WTC11 (cell line): ENCODE measurements around the gene PTN. TPM values are rescaled to one million over a fixed set of nuclear protein-coding genes. Genes with fewer than 3 reads are reported as not detected.

Source experiments
- ATAC-seq: fragments of 200-7000 bp; cut with Tn5 transposase; 2 replicates; pipeline ENCODE4 v1.10.0; 2021; ENCODE audit warnings: mild to moderate bottlenecking, moderate library complexity
- CTCF ChIA-PET: fragments of 300-600 bp; sonication (Branson Sonifier 250); formaldehyde crosslinking; loops from one replicate; lab custom pipeline; 2021; ENCODE audit warnings: antibody characterized with exemption; lab: Charles Lee
- POLR2A ChIA-PET: fragments of 350-600 bp; sonication (Branson Sonifier 250); formaldehyde crosslinking; loops from one replicate; lab custom pipeline; 2021; ENCODE audit warnings: antibody characterized with exemption; lab: Charles Lee
- DNase-seq: peaks from one replicate; pipeline ENCODE4 v3.0.0; 2021; ENCODE audit warnings: low spot score
- H3K27ac Mint-ChIP-seq: 2 replicates; pipeline ENCODE4 v1.8.0; 2021; ENCODE audit warnings: mixed read lengths
- H3K27me3 Mint-ChIP-seq: 2 replicates; pipeline ENCODE4 v1.8.0; 2021; ENCODE audit warnings: low read depth, mild to moderate bottlenecking, moderate library complexity, mixed read lengths
- H3K36me3 Mint-ChIP-seq: 2 replicates; pipeline ENCODE4 v1.8.0; 2021; ENCODE audit warnings: mixed read lengths
- H3K4me1 Mint-ChIP-seq: 2 replicates; pipeline ENCODE4 v1.8.0; 2022; ENCODE audit warnings: mixed read lengths
- H3K4me3 Mint-ChIP-seq: 2 replicates; pipeline ENCODE4 v1.8.0; 2021; ENCODE audit warnings: mild to moderate bottlenecking, moderate library complexity, mixed read lengths
- H3K9me3 Mint-ChIP-seq: 2 replicates; pipeline ENCODE4 v1.8.0; 2021; ENCODE audit warnings: mixed read lengths
- AFF4 ChIP-seq: sonication (generic); formaldehyde crosslinking; IDR thresholded peaks from 2 replicates; pipeline ENCODE4 v1.8.1; 2023; ENCODE audit warnings: mild to moderate bottlenecking, missing genetic modification reagents, borderline replicate concordance
- ARID4B ChIP-seq: sonication (generic); formaldehyde crosslinking; IDR thresholded peaks from 2 replicates; pipeline ENCODE4 v1.8.0; 2023; ENCODE audit warnings: missing genetic modification reagents, mild to moderate bottlenecking, borderline replicate concordance
- ATF3 ChIP-seq: sonication (generic); formaldehyde crosslinking; conservative IDR thresholded peaks from 2 replicates; pipeline ENCODE4 v1.8.1; 2022; ENCODE audit warnings: mild to moderate bottlenecking, missing genetic modification reagents
- CDX4 ChIP-seq: fragments of 250-450 bp; sonication (Bioruptor Pico); IDR thresholded peaks from 2 replicates; pipeline ENCODE4 v1.9.0; 2021; ENCODE audit warnings: moderate library complexity, mild to moderate bottlenecking, inconsistent platforms, borderline replicate concordance
- E2F1 ChIP-seq: sonication (generic); formaldehyde crosslinking; IDR thresholded peaks from 2 replicates; pipeline ENCODE4 v1.8.0; 2022; ENCODE audit warnings: mild to moderate bottlenecking, missing genetic modification reagents
- E2F4 ChIP-seq: sonication (generic); formaldehyde crosslinking; IDR thresholded peaks from 2 replicates; pipeline ENCODE4 v1.8.1; 2022; ENCODE audit warnings: low read depth, mild to moderate bottlenecking, moderate library complexity, missing genetic modification reagents, borderline replicate concordance
- ELF4 ChIP-seq: sonication (generic); formaldehyde crosslinking; IDR thresholded peaks from 2 replicates; pipeline ENCODE4 v1.8.1; 2022; ENCODE audit warnings: low read depth, mild to moderate bottlenecking, moderate library complexity, missing genetic modification reagents
- ERG ChIP-seq: fragments of 250-450 bp; sonication (Bioruptor Pico); IDR thresholded peaks from 2 replicates; pipeline ENCODE4 v1.8.0; 2021; ENCODE audit warnings: mild to moderate bottlenecking
- MAX ChIP-seq: sonication (generic); formaldehyde crosslinking; IDR thresholded peaks from 2 replicates; pipeline ENCODE4 v1.8.0; 2022; ENCODE audit warnings: mild to moderate bottlenecking, missing genetic modification reagents
- MXD4 ChIP-seq: fragments of 250-450 bp; sonication (Bioruptor Pico); IDR thresholded peaks from 2 replicates; pipeline ENCODE4 v1.8.0; 2021; ENCODE audit warnings: mild to moderate bottlenecking, moderate library complexity, borderline replicate concordance
- NFYB ChIP-seq: sonication (generic); formaldehyde crosslinking; conservative IDR thresholded peaks from 2 replicates; pipeline ENCODE4 v1.8.0; 2022; ENCODE audit warnings: low read depth, missing genetic modification reagents
- TCF7 ChIP-seq: sonication (generic); formaldehyde crosslinking; IDR thresholded peaks from 2 replicates; pipeline ENCODE4 v1.8.0; 2022; ENCODE audit warnings: mild to moderate bottlenecking, low read depth, missing genetic modification reagents, moderate library complexity
- TP53 ChIP-seq: sonication (generic); formaldehyde crosslinking; IDR thresholded peaks from 2 replicates; pipeline ENCODE4 v1.8.1; 2023; ENCODE audit warnings: mild to moderate bottlenecking, missing genetic modification reagents
- ZNF281 ChIP-seq: sonication (generic); formaldehyde crosslinking; IDR thresholded peaks from 2 replicates; pipeline ENCODE4 v1.8.0; 2023; ENCODE audit warnings: mild to moderate bottlenecking, missing genetic modification reagents
- ZNF425 ChIP-seq: fragments of 250-450 bp; sonication (Bioruptor Pico); conservative IDR thresholded peaks from 2 replicates; pipeline ENCODE4 v1.9.0; 2021; ENCODE audit warnings: mild to moderate bottlenecking
- ZNF671 ChIP-seq: fragments of 250-450 bp; sonication (Bioruptor Pico); IDR thresholded peaks from 2 replicates; pipeline ENCODE4 v1.8.0; 2021; ENCODE audit warnings: mild to moderate bottlenecking
- total RNA-seq: library from RNA; stranded (reverse); gene quantifications from 3 replicates; pipeline ENCODE4 v1.2.3, GENCODE V29; 2021

PTN gene
- total RNA-seq, 1 experiment from 2014 or later: 18.9 TPM

GRCh38 chr7:137335814-137336213 is 7.7 kb downstream of the PTN start:
- ChIA-PET POLR2A (no interaction called here), CTCF (no interaction called here)
- H3K36me3 Mint-ChIP-seq: no peaks in the 10 kb centered on the region
- H3K27me3 Mint-ChIP-seq: peaks cover 5% of the 10 kb centered on the region; the same call in 1 of the 2 replicates
- no peak for DNase-seq
- H3K4me3 Mint-ChIP-seq: no peak overlapping the region
- peaks cover 23% of the 10 kb centered on the region for H3K4me1 Mint-ChIP-seq
- ATAC-seq: no peak
- H3K9me3 Mint-ChIP-seq: peaks cover 3% of the 10 kb centered on the region; the same call in 1 of the 2 replicates
- no peak overlapping the region for H3K27ac Mint-ChIP-seq
- TF ChIP-seq NFYB (CRISPR knock-in tag) (no peak), E2F4 (no peak), CDX4 (no peak), TP53 (CRISPR knock-in tag) (no peak), ATF3 (CRISPR knock-in tag) (no peak), ARID4B (CRISPR knock-in tag) (no peak), ZNF671 (CRISPR knock-in tag) (no peak), ERG (CRISPR knock-in tag) (no peak), ZNF281 (no peak), E2F1 (CRISPR knock-in tag) (no peak), ELF4 (no peak), MAX (CRISPR knock-in tag) (no peak), TCF7 (CRISPR knock-in tag) (no peak), ZNF425 (CRISPR knock-in tag) (no peak), MXD4 (CRISPR knock-in tag) (no peak), AFF4 (no peak)
